Adrenal gland (tissue), 12 donors: ENCODE results near the gene SOWAHA. TPM values are rescaled to one million over a fixed set of nuclear protein-coding genes. Genes with fewer than 3 reads are reported as not detected.

Source experiments
- DNase-seq, 7 donors: peaks; one replicate each; pipeline ENCODE4 v3.0.0-alpha.2; 2019 to 2020
- H3K27ac ChIP-seq, 5 donors: fragments of 200-600 bp; sonication (generic) in 4 of 5; 1 replicate in 3 of 5; 2 replicates in 2 of 5; pipeline versions ENCODE4 v1.5.1 to v1.8.0; 2016 to 2020; ENCODE audit warnings: mild to moderate bottlenecking in 1 of 5
- H3K27me3 ChIP-seq: fragments of 200-600 bp; 2 replicates; pipeline ENCODE4 v1.8.0; 2021
- H3K36me3 ChIP-seq, 2 donors: fragments of 200-600 bp; replicated peaks in 1 of 2; 1 replicate in 1 of 2; 2 replicates in 1 of 2; pipeline versions ENCODE4 v1.5.1 to v1.8.0; 2018 to 2022
- H3K4me1 ChIP-seq, 2 donors: fragments of 200-600 bp; replicated peaks in 1 of 2; 1 replicate in 1 of 2; 2 replicates in 1 of 2; pipeline versions ENCODE4 v1.5.1 to v1.8.0; 2018 to 2021
- H3K4me3 ChIP-seq, 4 donors: fragments of 200-600 bp; sonication (generic) in 3 of 4; one replicate each; pipeline ENCODE4 v1.5.1; 2016 to 2018
- H3K9me3 ChIP-seq, 3 donors: fragments of 200-600 bp; sonication (generic) in 1 of 3; replicated peaks in 1 of 3; 1 replicate in 2 of 3; 2 replicates in 1 of 3; pipeline versions ENCODE4 v1.5.1 to v1.8.0; 2016 to 2021
- CTCF ChIP-seq, 6 experiments: fragments of 450-650 bp in 4 of 6; fragments of 200-600 bp in 2 of 6; sonication (generic) in 1 of 6; IDR thresholded peaks; 1 replicate in 5 of 6; 2 replicates in 1 of 6; pipeline versions ENCODE4 v1.5.1 to v1.8.0; 2016 to 2021; ENCODE audit warnings: antibody characterized with exemption in 6 of 6, mild to moderate bottlenecking in 2 of 6, moderate library complexity in 1 of 6
- POLR2A ChIP-seq, 2 donors: fragments of 450-650 bp; IDR thresholded peaks; one replicate each; pipeline ENCODE4 v1.6.1; 2017; ENCODE audit warnings: antibody characterized with exemption in 2 of 2, mild to moderate bottlenecking in 2 of 2, moderate library complexity in 1 of 2
- WGBS, 4 donors: extraction: QIAGEN DNeasy Blood & Tissue Kit in 2 of 4; methylation state at CpG; one replicate each; pipeline versions ENCODE4 v1.1.5 to v1.1.7; 2013 to 2017; 5-methylcytosine and 5-hydroxymethylcytosine counted together
- intact Hi-C, 2 donors: fragments of 100-400 bp; cut with DNase I; formaldehyde crosslinking; loops; one replicate each; pipeline versions ENCODE4 v1.14.1 to v1.15.0; 2022 to 2023
- polyA plus RNA-seq, 3 donors: library from polyadenylated mRNA; stranded (reverse); fragments of 200-250 nt in 2 of 3; fragments of 350-450 nt in 1 of 3; fragmentation: Illumina TruSeq in 1 of 3; extraction: RNeasy Lipid Tissue Mini Kit (QIAGEN cat#74804) in 1 of 3; gene quantifications; one replicate each; pipeline ENCODE4 v1.2.3, GENCODE V29; 2013 to 2014
- total RNA-seq, 9 donors: library from RNA; depleted of rRNA in 4 of 9; stranded (reverse); fragments of >200 nt in 4 of 9; fragments of 120-200 nt in 1 of 9; fragmentation: NEBNext Ultra II Directional in 1 of 9; extraction: Animal tissue kit (Norgen Biotek cat#: 25700) in 1 of 9; gene quantifications; one replicate each; pipeline versions ENCODE4 v1.1.0 to v1.2.4, GENCODE V29; 2013 to 2023
- donor health status: healthy with polysubstance abuse.
- donor health status: Bipolar disorder and iron deficiency.
- donor health status: DM: yes; HTN: yes; CAD: no.
- donor health status: DM: no; HTN: no; CAD: no.
- donor health status: DM: no; HTN: no; CAD: no.
- donor health status: DM: yes; HTN: yes; CAD: no.

SOWAHA gene
- total and polyA plus RNA-seq, 12 donors, result 0.06 to 1.8 (median 0.40) TPM; not detected in 3

- Histone ChIP-seq H3K4me3 (no peak overlapping the region), H3K27ac (no peak overlapping the region), H3K27me3 (no peaks in the 10 kb centered on the region), H3K36me3 (no peaks in the 10 kb centered on the region), H3K9me3 (no peaks in the 10 kb centered on the region), H3K4me1 (no peaks in the 10 kb centered on the region)
- intact Hi-C loops, result no loop called here
- no peak for DNase-seq
- TF ChIP-seq CTCF (IDR thresholded peaks at IDR 0.05), result no peak
- TF ChIP-seq POLR2A (IDR thresholded peaks at IDR 0.05), result no peak
- WGBS, 4 donors, result 81 to 98% (median 90%) methylated on average over 4 of the region's 4 CpGs
Measured at GRCh38 chr5:132785864-132786263, 27.2 kb upstream of the SOWAHA start.

GRCh38 chr5:132787076-132787475, 26.0 kb upstream of the SOWAHA start:
- Histone ChIP-seq H3K4me3 (no peak overlapping the region), H3K27ac (no peak overlapping the region), H3K36me3 (no peaks in the 10 kb centered on the region), H3K4me1 (no peaks in the 10 kb centered on the region), H3K9me3 (no peaks in the 10 kb centered on the region), H3K27me3 (no peaks in the 10 kb centered on the region)
- TF ChIP-seq CTCF (IDR thresholded peaks at IDR 0.05) (no peak), POLR2A (IDR thresholded peaks at IDR 0.05) (no peak)
- intact Hi-C loops, result no loop called here
- no peak for DNase-seq
- 93 to 100% (median 96%) methylated on average over 1 of the region's 1 CpG for WGBS, 4 donors

GRCh38 chr5:132788508-132788907, 24.6 kb upstream of the SOWAHA start:
- no peak for DNase-seq
- Histone ChIP-seq H3K9me3 (no peaks in the 10 kb centered on the region), H3K4me3 (no peak overlapping the region), H3K4me1 (no peaks in the 10 kb centered on the region), H3K27me3 (no peaks in the 10 kb centered on the region), H3K36me3 (no peaks in the 10 kb centered on the region), H3K27ac (no peak overlapping the region)
- TF ChIP-seq POLR2A (IDR thresholded peaks at IDR 0.05), result no peak
- TF ChIP-seq CTCF (IDR thresholded peaks at IDR 0.05), result no peak
- intact Hi-C loops, result no loop called here
- 98 to 100% (median 100%) methylated on average over 1 of the region's 1 CpG for WGBS, 4 donors

GRCh38 chr5:132788990-132789886, 23.9 kb upstream of the SOWAHA start:
- H3K4me1 ChIP-seq, result no peaks in the 10 kb centered on the region
- 83 to 91% (median 86%) methylated on average over 6 to 8 of the region's 8 CpGs for WGBS, 4 donors
- H3K9me3 ChIP-seq, result no peaks in the 10 kb centered on the region
- TF ChIP-seq POLR2A (IDR thresholded peaks at IDR 0.05), result no peak
- TF ChIP-seq CTCF (IDR thresholded peaks at IDR 0.05), result no peak
- no peak overlapping the region for H3K4me3 ChIP-seq
- no peaks in the 10 kb centered on the region for H3K36me3 ChIP-seq
- peaks cover 3% of the 10 kb centered on the region for H3K27me3 ChIP-seq
- H3K27ac ChIP-seq, result no peak overlapping the region
- DNase-seq, result no peak
- intact Hi-C loops, result no loop called here
